Caco-2 (cell line): ENCODE measurements around the gene NCKIPSD. TPM values are rescaled to one million over a fixed set of nuclear protein-coding genes. Genes with fewer than 3 reads are reported as not detected.

ENCODE experiments used
- BruUV-seq: library from RNA; stranded (reverse); fragments of 400-500 nt; replicated peaks from 2 replicates; lab custom pipeline; 2021; lab: Mats Ljungman, UMichigan
- CTCF ChIA-PET: fragments of 300-600 bp; sonication (Branson Sonifier 250); formaldehyde crosslinking; loops from one replicate; lab custom pipeline; 2022; ENCODE audit warnings: antibody characterized with exemption; lab: Charles Lee
- POLR2A ChIA-PET: fragments of 300-600 bp; sonication (Branson Sonifier 250); formaldehyde crosslinking; loops from one replicate; lab custom pipeline; 2022; ENCODE audit warnings: antibody characterized with exemption; lab: Charles Lee
- DNase-seq, 2 experiments: peaks; one replicate each; pipeline versions ENCODE4 v3.0.0 to v3.0.0-alpha.2; 2020 to 2022
- H3K27me3 ChIP-seq: replicated peaks from 2 replicates; pipeline ENCODE4 v1.6.0; 2011; ENCODE audit warnings: low read length; ENCODE audit not compliant: control insufficient read depth, insufficient read depth
- H3K36me3 ChIP-seq: 2 replicates; pipeline ENCODE4 v1.5.1; 2011; ENCODE audit warnings: low read length; ENCODE audit not compliant: control insufficient read depth, insufficient read depth
- H3K4me1 ChIP-seq: fragments of 250-450 bp; sonication (Bioruptor Pico); 2 replicates; pipeline ENCODE4 v1.5.1; 2020; ENCODE audit warnings: mild to moderate bottlenecking
- H3K4me3 ChIP-seq: 2 replicates; pipeline ENCODE4 v1.5.1; 2011; ENCODE audit warnings: low read depth, mild to moderate bottlenecking, control low read depth, low read length
- H3K9me3 ChIP-seq: fragments of 250-450 bp; sonication (Bioruptor Pico); 2 replicates; pipeline ENCODE4 v1.5.1; 2020; ENCODE audit warnings: mild to moderate bottlenecking, moderate library complexity
- H3K27ac Mint-ChIP-seq: one replicate; pipeline ENCODE4 v1.8.0; 2022; ENCODE audit warnings: mixed read lengths; ENCODE audit not compliant: unreplicated experiment
- H3K27me3 Mint-ChIP-seq: one replicate; pipeline ENCODE4 v1.8.0; 2022; ENCODE audit warnings: mixed read lengths; ENCODE audit not compliant: insufficient read depth, unreplicated experiment
- H3K36me3 Mint-ChIP-seq: one replicate; pipeline ENCODE4 v1.8.0; 2022; ENCODE audit warnings: mild to moderate bottlenecking, mixed read lengths; ENCODE audit not compliant: insufficient read depth, unreplicated experiment
- H3K4me1 Mint-ChIP-seq: one replicate; pipeline ENCODE4 v1.8.0; 2022; ENCODE audit warnings: low read depth, mixed read lengths; ENCODE audit not compliant: unreplicated experiment
- H3K4me3 Mint-ChIP-seq: one replicate; pipeline ENCODE4 v1.8.0; 2022; ENCODE audit warnings: mild to moderate bottlenecking, moderate library complexity, mixed read lengths; ENCODE audit not compliant: unreplicated experiment
- H3K9me3 Mint-ChIP-seq: one replicate; pipeline ENCODE4 v1.8.0; 2022; ENCODE audit warnings: mixed read lengths; ENCODE audit not compliant: unreplicated experiment
- CTCF ChIP-seq, 2 experiments: fragments of 200-600 bp in 1 of 2; IDR thresholded peaks; 1 replicate in 1 of 2; 2 replicates in 1 of 2; pipeline versions ENCODE4 v1.5.1 to v1.8.0; 2011 to 2022; ENCODE audit warnings: antibody characterized with exemption in 1 of 2, control low read depth in 1 of 2, inconsistent platforms in 1 of 2, low read depth in 1 of 2, low read length in 1 of 2, mild to moderate bottlenecking in 1 of 2, moderate library complexity in 1 of 2; ENCODE audit not compliant: insufficient read depth in 1 of 2, severe bottlenecking in 1 of 2, unreplicated experiment in 1 of 2
- intact Hi-C: fragments of 100-400 bp; cut with micrococcal nuclease; formaldehyde crosslinking; loops from one replicate; pipeline ENCODE4 v1.10.0; 2022; ENCODE audit not compliant: unreplicated experiment
- total RNA-seq: library from RNA; stranded (reverse); gene quantifications from 2 replicates; pipeline ENCODE4 v1.2.3, GENCODE V29; 2022

Gene NCKIPSD
- total RNA-seq, 1 experiment from 2014 or later = 30.2 TPM

GRCh38 chr3:48648188-48648850 is 37.4 kb downstream of the NCKIPSD start:
- no peak for TF ChIP-seq CTCF (IDR thresholded peaks at IDR 0.05; ENCODE audit: insufficient read depth in 1 of 2, low read depth in 1 of 2, low read length in 1 of 2, severe bottlenecking in 1 of 2, unreplicated experiment in 1 of 2)
- CTCF ChIA-PET = no interaction called here
- H3K9me3 ChIP-seq = no peaks in the 10 kb centered on the region
- no peaks in the 10 kb centered on the region for H3K27me3 Mint-ChIP-seq
- no peak overlapping the region for H3K4me3 Mint-ChIP-seq
- DNase-seq = no peak
- no peaks in the 10 kb centered on the region for H3K9me3 Mint-ChIP-seq
- intact Hi-C loops = no loop called here
- no peaks in the 10 kb centered on the region for H3K27me3 ChIP-seq
- no peaks in the 10 kb centered on the region for H3K4me1 ChIP-seq
- POLR2A ChIA-PET = no interaction called here
- BruUV-seq = no TSS peak
- no peak overlapping the region for H3K4me3 ChIP-seq
- H3K4me1 Mint-ChIP-seq = no peaks in the 10 kb centered on the region
- H3K27ac Mint-ChIP-seq = no peak overlapping the region
- H3K36me3 Mint-ChIP-seq = peaks cover 47% of the 10 kb centered on the region
- peaks cover 5% of the 10 kb centered on the region for H3K36me3 ChIP-seq

GRCh38 chr3:48647714-48648113 is 38.0 kb downstream of the NCKIPSD start:
- no TSS peak for BruUV-seq
- ChIA-PET POLR2A (no interaction called here), CTCF (no interaction called here)
- TF ChIP-seq CTCF (IDR thresholded peaks at IDR 0.05; ENCODE audit: insufficient read depth in 1 of 2, low read depth in 1 of 2, low read length in 1 of 2, severe bottlenecking in 1 of 2, unreplicated experiment in 1 of 2) = no peak
- Mint-ChIP-seq H3K9me3 (no peaks in the 10 kb centered on the region), H3K36me3 (peaks cover 44% of the 10 kb centered on the region), H3K4me3 (no peak overlapping the region), H3K4me1 (no peaks in the 10 kb centered on the region), H3K27ac (no peak overlapping the region), H3K27me3 (no peaks in the 10 kb centered on the region)
- no peak for DNase-seq
- Histone ChIP-seq H3K36me3 (peaks cover 7% of the 10 kb centered on the region), H3K4me3 (no peak overlapping the region), H3K9me3 (no peaks in the 10 kb centered on the region), H3K4me1 (no peaks in the 10 kb centered on the region), H3K27me3 (no peaks in the 10 kb centered on the region)
- intact Hi-C loops = no loop called here

- Mint-ChIP-seq H3K9me3 (no peaks in the 10 kb centered on the region), H3K4me1 (no peaks in the 10 kb centered on the region), H3K4me3 (no peak overlapping the region), H3K36me3 (peaks cover 44% of the 10 kb centered on the region), H3K27me3 (no peaks in the 10 kb centered on the region), H3K27ac (no peak overlapping the region)
- Histone ChIP-seq H3K9me3 (no peaks in the 10 kb centered on the region), H3K4me3 (no peak overlapping the region), H3K4me1 (no peaks in the 10 kb centered on the region), H3K36me3 (peaks cover 5% of the 10 kb centered on the region), H3K27me3 (no peaks in the 10 kb centered on the region)
- POLR2A ChIA-PET = no interaction called here
- no TSS peak for BruUV-seq
- CTCF ChIA-PET = no interaction called here
- no peak for TF ChIP-seq CTCF (IDR thresholded peaks at IDR 0.05; ENCODE audit: insufficient read depth in 1 of 2, low read depth in 1 of 2, low read length in 1 of 2, severe bottlenecking in 1 of 2, unreplicated experiment in 1 of 2)
- no peak for DNase-seq
- intact Hi-C loops = no loop called here
These were observed 40.6 kb downstream of the NCKIPSD start for GRCh38 chr3:48644898-48645760.
